Measurements from ENCODE around the gene SLC39A2.
"Not testable (repeated sequence)": the region's sequence is repeated elsewhere in the genome, so short reads cannot be mapped to it uniquely, and the experiment has no call there.

The SLC39A2 gene

GRCh38 chr14:20997564-20997963, 1.5 kb upstream of the SLC39A2 start:
- no peak for DNase-seq

GRCh38 chr14:20998139-20998538, 954 bp upstream of the SLC39A2 start:
- DNase-seq, result no peak

- DNase-seq, result no peak
Measured at GRCh38 chr14:20999591-20999990, 498 bp downstream of the SLC39A2 start.

- DNase-seq, result no peak
Measured at GRCh38 chr14:21001218-21001617, 2.1 kb downstream of the SLC39A2 start.

GRCh38 chr14:21003788-21004346, 4.8 kb downstream of the SLC39A2 start:
- no peak for DNase-seq

GRCh38 chr14:21009721-21010120, 10.6 kb downstream of the SLC39A2 start:
- DNase-seq, result not testable (repeated sequence)

- DNase-seq, result no peak
Measured at GRCh38 chr14:21011136-21011535, 12.0 kb downstream of the SLC39A2 start.

GRCh38 chr14:21014761-21015190, 15.7 kb downstream of the SLC39A2 start:
- peak; percentile 79 to 80 for DNase-seq

- DNase-seq, result no peak
Measured at GRCh38 chr14:21015312-21015711, 16.2 kb downstream of the SLC39A2 start.

- no peak for DNase-seq
Measured at GRCh38 chr14:21016413-21017190, 17.5 kb downstream of the SLC39A2 start.

GRCh38 chr14:21017528-21018245, 18.6 kb downstream of the SLC39A2 start:
- no peak for DNase-seq

GRCh38 chr14:21018286-21018685, 19.2 kb downstream of the SLC39A2 start:
- no peak for DNase-seq

- DNase-seq, result no peak
Measured at GRCh38 chr14:21018781-21019180, 19.7 kb downstream of the SLC39A2 start.

GRCh38 chr14:21019366-21019765, 20.3 kb downstream of the SLC39A2 start:
- DNase-seq, result no peak

- DNase-seq, result no peak
Measured at GRCh38 chr14:21020977-21021545, 22.0 kb downstream of the SLC39A2 start.

- DNase-seq, result no peak
Measured at GRCh38 chr14:21022686-21023085, 23.6 kb downstream of the SLC39A2 start.

GRCh38 chr14:21023174-21023573, 24.1 kb downstream of the SLC39A2 start:
- DNase-seq, result no peak

GRCh38 chr14:21023817-21024584, 24.9 kb downstream of the SLC39A2 start:
- DNase-seq, result no peak

- DNase-seq, result peak; percentile 13 to 37
Measured at GRCh38 chr14:21024585-21025370, 25.7 kb downstream of the SLC39A2 start, which contains the start of gene NDRG2. Gene NDRG2 (minus strand): TSS chr14:21025061. CDS start chr14:21023315, 1,746 bp downstream.

- no peak for DNase-seq
Measured at GRCh38 chr14:21025371-21026273, 26.5 kb downstream of the SLC39A2 start.

All from NCI-H187 (cell line).